ENCODE measurements around the gene CELA3B.

CELA3B gene

GRCh38 chr1:21937372-21938121 is 39.3 kb upstream of the CELA3B start:
- peak; percentile 85 for DNase-seq (ENCODE audit: low read depth)
- H3K4me3 ChIP-seq (ENCODE audit: low read depth, low read length) = peak overlapping the region; percentile 52

GRCh38 chr1:21938732-21939538 is 37.9 kb upstream of the CELA3B start:
- TF ChIP-seq MAX (IDR thresholded peaks at IDR 0.05; ENCODE audit: low read depth, low read length) = no peak
- TF ChIP-seq MYC (IDR thresholded peaks at IDR 0.05; ENCODE audit: low read depth, low read length) = no peak
- TF ChIP-seq POLR2A (IDR thresholded peaks at IDR 0.05; ENCODE audit: extremely low read depth, insufficient read length) = no peak
- no peak for TF ChIP-seq CTCF (IDR thresholded peaks at IDR 0.05; ENCODE audit: low read depth, low read length)
- no peak overlapping the region for H3K4me3 ChIP-seq (ENCODE audit: low read depth, low read length)
- no peak for DNase-seq (ENCODE audit: low read depth)

More at GRCh38 chr1:21937372-21938121, 39.3 kb upstream of the CELA3B start:
- TF ChIP-seq POLR2A (IDR thresholded peaks at IDR 0.05; ENCODE audit: extremely low read depth, insufficient read length) (no peak), CTCF (IDR thresholded peaks at IDR 0.05; ENCODE audit: low read depth, low read length) (no peak), MAX (IDR thresholded peaks at IDR 0.05; ENCODE audit: low read depth, low read length) (peak; percentile 57; the same call in 1 of the 2 replicates), MYC (IDR thresholded peaks at IDR 0.05; ENCODE audit: low read depth, low read length) (0 out of 2 replicates have a peak, but pooled peaks have one; percentile 33)

GRCh38 chr1:21939650-21940374 is 37.0 kb upstream of the CELA3B start:
- TF ChIP-seq MYC (IDR thresholded peaks at IDR 0.05; ENCODE audit: low read depth, low read length) (no peak), CTCF (IDR thresholded peaks at IDR 0.05; ENCODE audit: low read depth, low read length) (no peak), MAX (IDR thresholded peaks at IDR 0.05; ENCODE audit: low read depth, low read length) (no peak), POLR2A (IDR thresholded peaks at IDR 0.05; ENCODE audit: extremely low read depth, insufficient read length) (no peak)
- H3K4me3 ChIP-seq (ENCODE audit: low read depth, low read length) = no peak overlapping the region
- DNase-seq (ENCODE audit: low read depth) = peak; percentile 61

GRCh38 chr1:21940492-21940891 is 36.3 kb upstream of the CELA3B start:
- H3K4me3 ChIP-seq (ENCODE audit: low read depth, low read length) = no peak overlapping the region
- no peak for TF ChIP-seq POLR2A (IDR thresholded peaks at IDR 0.05; ENCODE audit: extremely low read depth, insufficient read length)
- no peak for TF ChIP-seq CTCF (IDR thresholded peaks at IDR 0.05; ENCODE audit: low read depth, low read length)
- TF ChIP-seq MAX (IDR thresholded peaks at IDR 0.05; ENCODE audit: low read depth, low read length) = no peak
- no peak for TF ChIP-seq MYC (IDR thresholded peaks at IDR 0.05; ENCODE audit: low read depth, low read length)
- no peak for DNase-seq (ENCODE audit: low read depth)

GRCh38 chr1:21941370-21941769 is 35.5 kb upstream of the CELA3B start:
- no peak for DNase-seq (ENCODE audit: low read depth)
- no peak for TF ChIP-seq CTCF (IDR thresholded peaks at IDR 0.05; ENCODE audit: low read depth, low read length)
- TF ChIP-seq POLR2A (IDR thresholded peaks at IDR 0.05; ENCODE audit: extremely low read depth, insufficient read length) = no peak
- no peak for TF ChIP-seq MYC (IDR thresholded peaks at IDR 0.05; ENCODE audit: low read depth, low read length)
- TF ChIP-seq MAX (IDR thresholded peaks at IDR 0.05; ENCODE audit: low read depth, low read length) = no peak
- no peak overlapping the region for H3K4me3 ChIP-seq (ENCODE audit: low read depth, low read length)
